HUES6 (cell line): Measurements from ENCODE around the gene LATS1.
A peak's percentile ranks its signal among the peaks of the same experiment; 100 is the strongest.
"Not testable (repeated sequence)": the region's sequence is repeated elsewhere in the genome, so short reads cannot be mapped to it uniquely, and the experiment has no call there.

Experiments
- H3K27ac ChIP-seq: 2 replicates; pipeline ENCODE4 v1.7.0; 2013; ENCODE audit warnings: low read depth, mild to moderate bottlenecking, low read length, inconsistent platforms
- H3K27me3 ChIP-seq: 2 replicates; pipeline ENCODE4 v1.6.1; 2013; ENCODE audit warnings: low read length; ENCODE audit not compliant: control insufficient read depth, insufficient read depth
- H3K36me3 ChIP-seq: 2 replicates; pipeline ENCODE4 v1.6.1; 2013; ENCODE audit warnings: low read length; ENCODE audit not compliant: control insufficient read depth, insufficient read depth
- H3K4me1 ChIP-seq: 2 replicates; pipeline ENCODE4 v1.6.1; 2013; ENCODE audit warnings: low read length; ENCODE audit not compliant: control insufficient read depth, insufficient read depth
- H3K4me3 ChIP-seq: 2 replicates; pipeline ENCODE4 v1.5.1; 2013; ENCODE audit warnings: low read depth, low read length
- H3K9ac ChIP-seq: one replicate; pipeline ENCODE4 v1.6.1; 2013; ENCODE audit warnings: mild to moderate bottlenecking, low read length
- H3K9me3 ChIP-seq: 2 replicates; pipeline ENCODE4 v1.6.1; 2013; ENCODE audit warnings: low read depth, low read length; ENCODE audit not compliant: control insufficient read depth, insufficient read depth

LATS1 gene

GRCh38 chr6:149717588-149718458, at the start of gene LATS1:
Gene LATS1, minus strand, starts transcription at chr6:149718101. Its CDS starts 15,975 bp downstream, at chr6:149702126.
- Histone ChIP-seq H3K27ac (peak within 1 kb of the TSS; percentile 99), H3K9me3 (no peaks in the 10 kb centered on the region), H3K36me3 (peaks cover 4% of the 10 kb centered on the region; the same call in 1 of the 2 replicates), H3K9ac (peak within 1 kb of the TSS; percentile 97), H3K4me1 (no peaks in the 10 kb centered on the region), H3K4me3 (peak within 1 kb of the TSS; percentile 77), H3K27me3 (no peaks in the 10 kb centered on the region)

DNA sequence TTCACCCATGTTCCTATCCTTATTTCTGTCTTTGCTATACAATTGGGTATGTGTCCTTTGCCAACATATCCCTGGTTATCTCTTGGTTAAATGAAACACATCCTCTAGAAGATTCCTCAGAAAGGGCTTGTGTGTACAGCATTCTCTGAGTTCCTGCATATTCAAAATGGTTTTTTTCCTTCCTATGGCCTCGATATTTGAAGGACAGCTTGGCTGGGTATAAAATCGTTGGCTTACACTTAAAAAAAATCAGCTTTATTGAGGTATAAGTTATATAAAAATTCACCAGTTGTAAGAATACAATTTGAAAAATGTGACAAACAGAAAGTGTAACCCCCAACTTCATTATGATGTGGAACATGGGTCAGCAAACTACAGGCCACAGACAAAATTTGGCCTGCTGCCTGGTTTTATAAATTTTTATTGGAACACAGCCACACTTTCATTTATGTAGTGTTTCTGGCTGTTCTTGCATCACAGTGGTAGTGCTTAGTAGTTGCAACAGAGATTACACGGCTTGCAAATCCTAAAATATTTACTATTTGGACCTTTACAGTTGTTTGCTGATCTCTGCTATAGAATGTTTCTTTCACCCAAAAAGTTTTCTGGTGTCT, 48.4 kb upstream of the LATS1 start:
- Histone ChIP-seq H3K27me3 (no peaks in the 10 kb centered on the region), H3K9ac (no peak overlapping the region), H3K27ac (no peak overlapping the region), H3K4me3 (no peak overlapping the region), H3K4me1 (no peaks in the 10 kb centered on the region), H3K36me3 (peaks cover 23% of the 10 kb centered on the region), H3K9me3 (peaks cover 6% of the 10 kb centered on the region)

DNA sequence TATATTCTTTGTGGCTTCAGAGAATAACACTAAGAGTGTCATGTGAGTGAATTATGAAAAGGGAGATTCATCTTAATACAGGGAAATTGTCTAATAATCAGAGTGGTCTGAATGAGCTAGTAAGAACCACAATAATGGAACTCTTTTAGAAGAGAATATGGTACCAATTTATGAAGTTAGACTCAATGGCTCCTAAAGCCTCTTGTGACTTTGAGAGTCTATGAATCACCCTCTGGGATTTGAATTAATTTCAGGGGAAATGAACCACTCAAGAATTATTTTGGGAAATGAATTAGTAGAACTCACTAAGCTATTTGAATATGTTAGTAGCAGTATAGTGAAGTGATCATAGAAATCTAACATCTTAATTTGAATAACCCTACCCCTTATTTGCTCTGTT, 46.0 kb upstream of the LATS1 start:
- Histone ChIP-seq H3K4me1 (no peaks in the 10 kb centered on the region), H3K27me3 (no peaks in the 10 kb centered on the region), H3K36me3 (peaks cover 22% of the 10 kb centered on the region), H3K4me3 (no peak overlapping the region), H3K27ac (no peak overlapping the region), H3K9me3 (peaks cover 6% of the 10 kb centered on the region), H3K9ac (no peak overlapping the region)

DNA sequence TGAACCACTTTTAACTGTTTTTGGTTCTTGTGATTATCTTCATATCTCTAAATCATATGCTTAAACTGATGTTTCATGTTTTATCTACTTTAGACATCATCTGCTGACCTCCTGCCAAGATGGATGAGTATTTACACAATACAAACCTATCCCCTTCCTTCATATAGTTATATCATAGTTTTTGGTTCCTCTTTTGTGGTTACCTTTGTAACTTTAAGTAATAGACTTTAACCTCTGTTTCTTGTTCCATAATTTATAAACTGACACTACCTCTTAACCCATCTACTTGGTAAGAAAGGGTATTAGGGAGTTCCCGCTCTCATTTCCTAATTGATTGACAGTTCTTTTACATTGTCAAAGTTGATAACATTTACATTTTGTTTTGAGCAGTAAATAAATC, 43.5 kb upstream of the LATS1 start:
- H3K9ac ChIP-seq: no peak overlapping the region
- H3K9me3 ChIP-seq: peaks cover 6% of the 10 kb centered on the region
- no peak overlapping the region for H3K27ac ChIP-seq
- no peaks in the 10 kb centered on the region for H3K27me3 ChIP-seq
- H3K36me3 ChIP-seq: peaks cover 19% of the 10 kb centered on the region
- H3K4me1 ChIP-seq: no peaks in the 10 kb centered on the region
- H3K4me3 ChIP-seq: no peak overlapping the region

DNA sequence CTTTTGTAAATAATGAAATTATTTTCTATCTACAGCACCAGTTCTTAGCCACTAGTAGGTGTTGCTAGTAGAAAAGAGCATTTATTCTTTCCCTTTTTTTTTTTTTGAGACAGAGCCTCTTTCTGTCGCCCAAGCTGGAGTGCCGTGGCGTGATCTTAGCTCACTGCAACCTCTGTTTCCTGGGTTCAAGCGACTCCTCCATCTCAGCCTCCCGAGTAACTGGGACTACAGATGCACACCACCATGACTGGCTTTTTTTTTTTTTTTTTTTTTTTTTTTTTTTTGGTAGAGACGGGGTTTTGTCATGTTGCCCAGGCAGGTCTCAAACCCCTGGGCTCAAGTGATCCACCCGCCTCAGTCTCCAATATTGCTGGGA, 38.3 kb upstream of the LATS1 start:
- Histone ChIP-seq H3K27ac (no peak overlapping the region), H3K4me3 (no peak overlapping the region), H3K27me3 (no peaks in the 10 kb centered on the region), H3K9ac (no peak overlapping the region), H3K36me3 (peaks cover 10% of the 10 kb centered on the region), H3K4me1 (no peaks in the 10 kb centered on the region), H3K9me3 (no peaks in the 10 kb centered on the region)

DNA sequence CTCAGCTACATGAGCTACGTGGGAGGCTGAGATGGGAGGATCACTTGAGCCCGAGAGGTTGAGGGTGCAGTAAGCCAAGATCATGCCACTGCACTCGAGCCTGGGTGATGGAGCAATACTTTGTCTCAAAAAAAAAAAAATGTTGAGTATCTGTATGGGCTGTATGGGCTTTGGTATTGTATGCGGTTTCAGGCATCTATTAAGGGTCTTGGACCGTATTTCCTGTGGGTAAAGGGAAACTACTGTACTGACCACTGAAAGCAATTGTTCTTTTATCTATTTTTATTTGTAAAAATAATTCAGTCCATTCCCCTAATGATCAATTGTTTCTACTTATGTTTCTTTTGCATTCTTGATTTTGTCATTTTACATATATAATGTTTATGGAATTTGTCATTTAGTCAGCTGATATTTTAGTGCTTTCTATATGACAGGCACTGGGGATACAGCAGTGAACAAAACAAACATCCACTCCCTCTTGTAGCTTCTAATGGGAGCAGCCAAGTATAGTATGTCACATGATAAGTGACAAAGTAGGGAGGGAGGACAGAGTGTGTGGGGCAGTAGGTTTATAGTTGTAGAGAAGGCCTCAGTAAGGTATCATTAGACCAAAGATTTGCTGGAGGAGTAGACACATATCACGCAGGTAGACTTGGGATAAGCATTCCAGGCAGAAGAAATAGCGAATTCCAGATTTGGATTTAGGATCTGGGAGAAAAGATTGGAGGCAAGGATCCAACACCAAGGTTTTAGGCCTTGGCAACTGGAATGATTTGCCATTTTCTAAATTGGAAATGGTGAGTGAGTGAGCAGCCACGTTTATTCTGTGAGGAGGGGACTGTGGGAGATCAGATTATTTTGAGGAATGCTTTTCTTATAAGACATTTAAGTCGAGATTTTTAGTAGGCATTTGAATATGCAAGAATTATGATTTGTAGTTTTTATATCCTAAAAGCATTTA, 37.7 kb upstream of the LATS1 start:
- H3K27ac ChIP-seq: no peak overlapping the region

GRCh38 chr6:149754548-149754947, 36.6 kb upstream of the LATS1 start:
- H3K9me3 ChIP-seq: no peaks in the 10 kb centered on the region
- no peaks in the 10 kb centered on the region for H3K4me1 ChIP-seq
- no peak overlapping the region for H3K27ac ChIP-seq
- no peaks in the 10 kb centered on the region for H3K36me3 ChIP-seq
- no peaks in the 10 kb centered on the region for H3K27me3 ChIP-seq
- no peak overlapping the region for H3K9ac ChIP-seq
- no peak overlapping the region for H3K4me3 ChIP-seq

More for the DNA sequence above, 37.7 kb upstream of the LATS1 start:
- no peaks in the 10 kb centered on the region for H3K4me1 ChIP-seq
- H3K4me3 ChIP-seq: no peak overlapping the region
- peaks cover 7% of the 10 kb centered on the region for H3K36me3 ChIP-seq
- no peaks in the 10 kb centered on the region for H3K9me3 ChIP-seq
- H3K9ac ChIP-seq: no peak overlapping the region
- no peaks in the 10 kb centered on the region for H3K27me3 ChIP-seq

- not testable (repeated sequence) for H3K36me3 ChIP-seq, H3K27me3 ChIP-seq, H3K4me1 ChIP-seq, H3K4me3 ChIP-seq, H3K9me3 ChIP-seq, H3K9ac ChIP-seq, H3K27ac ChIP-seq
Observed at GRCh38 chr6:149753374-149753637, 35.4 kb upstream of the LATS1 start.

GRCh38 chr6:149752600-149753373, 34.9 kb upstream of the LATS1 start:
- Histone ChIP-seq H3K9me3 (no peaks in the 10 kb centered on the region), H3K4me1 (no peaks in the 10 kb centered on the region), H3K27me3 (no peaks in the 10 kb centered on the region), H3K9ac (no peak overlapping the region), H3K27ac (no peak overlapping the region), H3K4me3 (no peak overlapping the region), H3K36me3 (no peaks in the 10 kb centered on the region)

- H3K36me3 ChIP-seq, H3K4me1 ChIP-seq, H3K27me3 ChIP-seq, H3K9ac ChIP-seq, H3K27ac ChIP-seq, H3K9me3 ChIP-seq, H3K4me3 ChIP-seq: not testable (repeated sequence)
Observed at GRCh38 chr6:149751920-149752319, 34.0 kb upstream of the LATS1 start.
